GM23338 (cell line): Measurements from ENCODE around the gene MRPS10. TPM values are rescaled to one million over a fixed set of nuclear protein-coding genes. Genes with fewer than 3 reads are reported as not detected.

Experiments
- CREB1 ChIP-seq: fragments of 250-450 bp; sonication (Bioruptor Pico); IDR thresholded peaks from 2 replicates; pipeline ENCODE4 v1.5.0; 2020; ENCODE audit warnings: low read depth, mild to moderate bottlenecking, moderate library complexity
- EZH2phosphoT487 ChIP-seq: fragments of 200-600 bp; sonication (generic); IDR thresholded peaks from one replicate; pipeline ENCODE4 v1.8.1; 2018; ENCODE audit warnings: antibody characterized with exemption; ENCODE audit not compliant: unreplicated experiment
- JUNB ChIP-seq: IDR thresholded peaks from one replicate; pipeline ENCODE4 v1.6.1; 2016; ENCODE audit warnings: antibody characterized with exemption; ENCODE audit not compliant: unreplicated experiment
- NANOG ChIP-seq: IDR thresholded peaks from 2 replicates; pipeline ENCODE4 v1.6.1; 2016; ENCODE audit warnings: antibody characterized with exemption, borderline replicate concordance
- POLR2AphosphoS5 ChIP-seq: IDR thresholded peaks from 2 replicates; pipeline ENCODE4 v1.6.1; 2016; ENCODE audit warnings: antibody characterized with exemption, low read depth
- ZNF114 ChIP-seq: fragments of 250-450 bp; sonication (Bioruptor Pico); IDR thresholded peaks from 2 replicates; pipeline ENCODE4 v1.5.0; 2020; ENCODE audit warnings: mild to moderate bottlenecking, moderate library complexity
- ZNF331 ChIP-seq: fragments of 250-450 bp; sonication (Bioruptor Pico); IDR thresholded peaks from 2 replicates; pipeline ENCODE4 v1.5.0; 2020; ENCODE audit warnings: low read depth, mild to moderate bottlenecking, moderate library complexity
- polyA plus RNA-seq: library from polyadenylated mRNA; unstranded; fragments of >200 nt; fragmentation: Nextera tagmentation; extraction: Ambion mirVana; gene quantifications from 2 replicates; pipeline ENCODE4 v1.2.1, GENCODE V29; 2016
- total RNA-seq: library from RNA; depleted of rRNA; stranded (reverse); fragments of >200 nt; shearing (Covaris generic); gene quantifications from 2 replicates; pipeline ENCODE4 v1.2.3, GENCODE V29; 2014
- TF ChIP-seq, protein P1 (sequence below): fragments of 250-450 bp; sonication (Bioruptor Pico); IDR thresholded peaks from 2 replicates; pipeline ENCODE4 v1.5.0; 2020; ENCODE audit warnings: mild to moderate bottlenecking, moderate library complexity
- TF ChIP-seq, protein P2 (sequence below), 2 experiments: fragments of 200-600 bp in 1 of 2; sonication (generic) in 1 of 2; conservative IDR thresholded peaks; 2 replicates each; pipeline versions ENCODE4 v1.5.1 to v1.6.1; 2016 to 2017; ENCODE audit warnings: antibody characterized with exemption in 2 of 2, low read depth in 2 of 2, mild to moderate bottlenecking in 2 of 2, moderate library complexity in 1 of 2
- TF ChIP-seq, protein P3 (sequence below): IDR thresholded peaks from 2 replicates; pipeline ENCODE4 v1.6.1; 2016; ENCODE audit warnings: antibody characterized with exemption

MRPS10 gene
- total and polyA plus RNA-seq, 2 experiments from 2014 or later: 36.2 to 42.7 TPM

DNA sequence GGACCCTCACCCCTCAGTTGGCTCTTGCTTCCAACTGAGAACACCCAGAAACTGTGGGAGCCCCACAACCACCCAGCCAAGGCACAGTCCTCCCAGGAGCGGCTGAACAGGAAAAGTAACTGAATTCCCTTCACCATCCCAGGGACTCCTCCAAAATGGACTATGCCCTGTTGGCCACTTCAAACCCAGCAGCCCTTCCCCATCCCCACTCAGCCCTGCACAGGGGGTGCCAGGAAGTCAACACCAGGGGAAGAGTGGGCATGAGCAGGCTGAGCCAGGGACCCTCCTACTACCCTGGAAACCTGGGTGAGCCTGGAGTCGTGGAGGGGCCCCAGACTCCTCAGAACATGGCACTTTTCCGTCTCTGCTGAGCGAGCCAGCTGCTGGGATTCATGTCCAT, 33.2 kb downstream of the MRPS10 start (continued):
- TF ChIP-seq, protein P1, sequence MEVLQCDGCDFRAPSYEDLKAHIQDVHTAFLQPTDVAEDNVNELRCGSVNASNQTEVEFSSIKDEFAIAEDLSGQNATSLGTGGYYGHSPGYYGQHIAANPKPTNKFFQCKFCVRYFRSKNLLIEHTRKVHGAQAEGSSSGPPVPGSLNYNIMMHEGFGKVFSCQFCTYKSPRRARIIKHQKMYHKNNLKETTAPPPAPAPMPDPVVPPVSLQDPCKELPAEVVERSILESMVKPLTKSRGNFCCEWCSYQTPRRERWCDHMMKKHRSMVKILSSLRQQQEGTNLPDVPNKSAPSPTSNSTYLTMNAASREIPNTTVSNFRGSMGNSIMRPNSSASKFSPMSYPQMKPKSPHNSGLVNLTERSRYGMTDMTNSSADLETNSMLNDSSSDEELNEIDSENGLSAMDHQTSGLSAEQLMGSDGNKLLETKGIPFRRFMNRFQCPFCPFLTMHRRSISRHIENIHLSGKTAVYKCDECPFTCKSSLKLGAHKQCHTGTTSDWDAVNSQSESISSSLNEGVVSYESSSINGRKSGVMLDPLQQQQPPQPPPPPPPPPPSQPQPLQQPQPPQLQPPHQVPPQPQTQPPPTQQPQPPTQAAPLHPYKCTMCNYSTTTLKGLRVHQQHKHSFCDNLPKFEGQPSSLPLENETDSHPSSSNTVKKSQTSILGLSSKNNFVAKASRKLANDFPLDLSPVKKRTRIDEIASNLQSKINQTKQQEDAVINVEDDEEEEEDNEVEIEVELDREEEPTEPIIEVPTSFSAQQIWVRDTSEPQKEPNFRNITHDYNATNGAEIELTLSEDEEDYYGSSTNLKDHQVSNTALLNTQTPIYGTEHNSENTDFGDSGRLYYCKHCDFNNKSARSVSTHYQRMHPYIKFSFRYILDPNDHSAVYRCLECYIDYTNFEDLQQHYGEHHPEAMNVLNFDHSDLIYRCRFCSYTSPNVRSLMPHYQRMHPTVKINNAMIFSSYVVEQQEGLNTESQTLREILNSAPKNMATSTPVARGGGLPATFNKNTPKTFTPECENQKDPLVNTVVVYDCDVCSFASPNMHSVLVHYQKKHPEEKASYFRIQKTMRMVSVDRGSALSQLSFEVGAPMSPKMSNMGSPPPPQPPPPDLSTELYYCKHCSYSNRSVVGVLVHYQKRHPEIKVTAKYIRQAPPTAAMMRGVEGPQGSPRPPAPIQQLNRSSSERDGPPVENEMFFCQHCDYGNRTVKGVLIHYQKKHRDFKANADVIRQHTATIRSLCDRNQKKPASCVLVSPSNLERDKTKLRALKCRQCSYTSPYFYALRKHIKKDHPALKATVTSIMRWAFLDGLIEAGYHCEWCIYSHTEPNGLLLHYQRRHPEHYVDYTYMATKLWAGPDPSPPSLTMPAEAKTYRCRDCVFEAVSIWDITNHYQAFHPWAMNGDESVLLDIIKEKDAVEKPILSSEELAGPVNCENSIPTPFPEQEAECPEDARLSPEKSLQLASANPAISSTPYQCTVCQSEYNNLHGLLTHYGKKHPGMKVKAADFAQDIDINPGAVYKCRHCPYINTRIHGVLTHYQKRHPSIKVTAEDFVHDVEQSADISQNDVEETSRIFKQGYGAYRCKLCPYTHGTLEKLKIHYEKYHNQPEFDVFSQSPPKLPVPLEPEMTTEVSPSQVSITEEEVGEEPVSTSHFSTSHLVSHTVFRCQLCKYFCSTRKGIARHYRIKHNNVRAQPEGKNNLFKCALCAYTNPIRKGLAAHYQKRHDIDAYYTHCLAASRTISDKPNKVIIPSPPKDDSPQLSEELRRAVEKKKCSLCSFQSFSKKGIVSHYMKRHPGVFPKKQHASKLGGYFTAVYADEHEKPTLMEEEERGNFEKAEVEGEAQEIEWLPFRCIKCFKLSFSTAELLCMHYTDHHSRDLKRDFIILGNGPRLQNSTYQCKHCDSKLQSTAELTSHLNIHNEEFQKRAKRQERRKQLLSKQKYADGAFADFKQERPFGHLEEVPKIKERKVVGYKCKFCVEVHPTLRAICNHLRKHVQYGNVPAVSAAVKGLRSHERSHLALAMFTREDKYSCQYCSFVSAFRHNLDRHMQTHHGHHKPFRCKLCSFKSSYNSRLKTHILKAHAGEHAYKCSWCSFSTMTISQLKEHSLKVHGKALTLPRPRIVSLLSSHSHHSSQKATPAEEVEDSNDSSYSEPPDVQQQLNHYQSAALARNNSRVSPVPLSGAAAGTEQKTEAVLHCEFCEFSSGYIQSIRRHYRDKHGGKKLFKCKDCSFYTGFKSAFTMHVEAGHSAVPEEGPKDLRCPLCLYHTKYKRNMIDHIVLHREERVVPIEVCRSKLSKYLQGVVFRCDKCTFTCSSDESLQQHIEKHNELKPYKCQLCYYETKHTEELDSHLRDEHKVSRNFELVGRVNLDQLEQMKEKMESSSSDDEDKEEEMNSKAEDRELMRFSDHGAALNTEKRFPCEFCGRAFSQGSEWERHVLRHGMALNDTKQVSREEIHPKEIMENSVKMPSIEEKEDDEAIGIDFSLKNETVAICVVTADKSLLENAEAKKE (CRISPR knock-in tag): no peak
- no peak for TF ChIP-seq EZH2phosphoT487
- TF ChIP-seq, protein P2, sequence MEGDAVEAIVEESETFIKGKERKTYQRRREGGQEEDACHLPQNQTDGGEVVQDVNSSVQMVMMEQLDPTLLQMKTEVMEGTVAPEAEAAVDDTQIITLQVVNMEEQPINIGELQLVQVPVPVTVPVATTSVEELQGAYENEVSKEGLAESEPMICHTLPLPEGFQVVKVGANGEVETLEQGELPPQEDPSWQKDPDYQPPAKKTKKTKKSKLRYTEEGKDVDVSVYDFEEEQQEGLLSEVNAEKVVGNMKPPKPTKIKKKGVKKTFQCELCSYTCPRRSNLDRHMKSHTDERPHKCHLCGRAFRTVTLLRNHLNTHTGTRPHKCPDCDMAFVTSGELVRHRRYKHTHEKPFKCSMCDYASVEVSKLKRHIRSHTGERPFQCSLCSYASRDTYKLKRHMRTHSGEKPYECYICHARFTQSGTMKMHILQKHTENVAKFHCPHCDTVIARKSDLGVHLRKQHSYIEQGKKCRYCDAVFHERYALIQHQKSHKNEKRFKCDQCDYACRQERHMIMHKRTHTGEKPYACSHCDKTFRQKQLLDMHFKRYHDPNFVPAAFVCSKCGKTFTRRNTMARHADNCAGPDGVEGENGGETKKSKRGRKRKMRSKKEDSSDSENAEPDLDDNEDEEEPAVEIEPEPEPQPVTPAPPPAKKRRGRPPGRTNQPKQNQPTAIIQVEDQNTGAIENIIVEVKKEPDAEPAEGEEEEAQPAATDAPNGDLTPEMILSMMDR (conservative IDR thresholded peaks at IDR 0.05; ENCODE audit: low read depth in 2 of 2): no peak
- no peak for TF ChIP-seq CREB1 (CRISPR knock-in tag)
- TF ChIP-seq ZNF114 (CRISPR knock-in tag): no peak
- TF ChIP-seq, protein P3, sequence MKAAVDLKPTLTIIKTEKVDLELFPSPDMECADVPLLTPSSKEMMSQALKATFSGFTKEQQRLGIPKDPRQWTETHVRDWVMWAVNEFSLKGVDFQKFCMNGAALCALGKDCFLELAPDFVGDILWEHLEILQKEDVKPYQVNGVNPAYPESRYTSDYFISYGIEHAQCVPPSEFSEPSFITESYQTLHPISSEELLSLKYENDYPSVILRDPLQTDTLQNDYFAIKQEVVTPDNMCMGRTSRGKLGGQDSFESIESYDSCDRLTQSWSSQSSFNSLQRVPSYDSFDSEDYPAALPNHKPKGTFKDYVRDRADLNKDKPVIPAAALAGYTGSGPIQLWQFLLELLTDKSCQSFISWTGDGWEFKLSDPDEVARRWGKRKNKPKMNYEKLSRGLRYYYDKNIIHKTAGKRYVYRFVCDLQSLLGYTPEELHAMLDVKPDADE: no peak
- TF ChIP-seq NANOG: no peak
- TF ChIP-seq JUNB: no peak
- TF ChIP-seq ZNF331 (CRISPR knock-in tag): no peak
- no peak for TF ChIP-seq POLR2AphosphoS5
